Lower leg skin (tissue), 4 donors: ENCODE measurements around the gene STEAP3. TPM values are rescaled to one million over a fixed set of nuclear protein-coding genes. Genes with fewer than 3 reads are reported as not detected.

Source experiments
- DNase-seq, 2 donors: peaks; one replicate each; pipeline ENCODE4 v3.0.0-alpha.2; 2019; ENCODE audit warnings: low spot score in 2 of 2
- H3K4me3 ChIP-seq: fragments of 200-600 bp; sonication (generic); 2 replicates; pipeline ENCODE4 v1.5.1; 2017; ENCODE audit warnings: mild to moderate bottlenecking, low read depth; ENCODE audit not compliant: poor library complexity, severe bottlenecking
- CTCF ChIP-seq, 3 donors: fragments of 450-650 bp; IDR thresholded peaks; one replicate each; pipeline ENCODE4 v1.5.1; 2016; ENCODE audit warnings: antibody characterized with exemption in 3 of 3, mild to moderate bottlenecking in 3 of 3, moderate library complexity in 2 of 3
- POLR2A ChIP-seq, 2 donors: fragments of 450-650 bp; IDR thresholded peaks; one replicate each; pipeline ENCODE4 v1.6.1; 2016 to 2017; ENCODE audit warnings: antibody characterized with exemption in 2 of 2, mild to moderate bottlenecking in 1 of 2, moderate library complexity in 1 of 2
- WGBS, 2 donors: methylation state at CpG; one replicate each; pipeline ENCODE4 v1.1.5; 2018; 5-methylcytosine and 5-hydroxymethylcytosine counted together
- intact Hi-C: fragments of 100-400 bp; cut with DNase I; formaldehyde crosslinking; loops from one replicate; pipeline ENCODE4 v1.15.0; 2023; ENCODE audit warnings: low total_unique reads
- total RNA-seq, 4 donors: library from RNA; depleted of rRNA; stranded (reverse); fragments of >200 nt; gene quantifications; one replicate each; pipeline ENCODE4 v1.1.0, GENCODE V29; 2016

Gene STEAP3
- total RNA-seq, 4 donors from 2014 or later: 16.7 to 25.1 (median 22.0) TPM

- 84 to 89% methylated on average over 4 to 5 of the region's 5 CpGs for WGBS, 2 donors
- DNase-seq: no peak
- TF ChIP-seq CTCF (IDR thresholded peaks at IDR 0.05): no peak
- TF ChIP-seq POLR2A (IDR thresholded peaks at IDR 0.05): no peak
- intact Hi-C loops: no loop called here
- no peak overlapping the region for H3K4me3 ChIP-seq
Measured at GRCh38 chr2:119259296-119259860, 35.7 kb downstream of the STEAP3 start.

GRCh38 chr2:119260646-119261492 lies 37.2 kb downstream of the STEAP3 start:
- WGBS, 2 donors: 61 to 72% methylated on average over 11 of the region's 11 CpGs
- TF ChIP-seq POLR2A (IDR thresholded peaks at IDR 0.05) (no peak), CTCF (IDR thresholded peaks at IDR 0.05) (no peak)
- DNase-seq: no peak
- H3K4me3 ChIP-seq: no peak overlapping the region
- intact Hi-C loops: no loop called here

GRCh38 chr2:119261493-119262225 lies 38.0 kb downstream of the STEAP3 start:
- WGBS, 2 donors: 83 to 87% methylated on average over 17 of the region's 17 CpGs
- no peak overlapping the region for H3K4me3 ChIP-seq
- TF ChIP-seq POLR2A (IDR thresholded peaks at IDR 0.05): no peak
- TF ChIP-seq CTCF (IDR thresholded peaks at IDR 0.05): no peak
- intact Hi-C loops: no loop called here
- DNase-seq: no peak

- 94 to 95% methylated on average over 23 of the region's 23 CpGs for WGBS, 2 donors
- H3K4me3 ChIP-seq: no peak overlapping the region
- peak in 1 of 2 donors; percentile 61 for DNase-seq
- intact Hi-C loops: no loop called here
- TF ChIP-seq CTCF (IDR thresholded peaks at IDR 0.05): no peak
- no peak for TF ChIP-seq POLR2A (IDR thresholded peaks at IDR 0.05)
Measured at GRCh38 chr2:119263025-119263424, 39.4 kb downstream of the STEAP3 start.

- no peak for TF ChIP-seq CTCF (IDR thresholded peaks at IDR 0.05)
- no peak for TF ChIP-seq POLR2A (IDR thresholded peaks at IDR 0.05)
- no peak overlapping the region for H3K4me3 ChIP-seq
- intact Hi-C loops: no loop called here
- WGBS, 2 donors: 66 to 75% methylated on average over 5 of the region's 5 CpGs
- DNase-seq: peak in 1 of 2 donors; percentile 45
Measured at GRCh38 chr2:119263656-119264055, 40.0 kb downstream of the STEAP3 start.
